ENCODE data around the gene PPP2R2B. TPM values are rescaled to one million over a fixed set of nuclear protein-coding genes. Genes with fewer than 3 reads are reported as not detected.

Gene PPP2R2B
- total RNA-seq, 1 donor from 2014 or later = 2.2 TPM

- no peak for DNase-seq
Observed at GRCh38 chr5:146888351-146888978, 9.9 kb upstream of the PPP2R2B start.

GRCh38 chr5:146884066-146884626 lies 5.6 kb upstream of the PPP2R2B start:
- DNase-seq = no peak

GRCh38 chr5:146883511-146883910 lies 5.0 kb upstream of the PPP2R2B start:
- no peak for DNase-seq

GRCh38 chr5:146880966-146881365 lies 2.4 kb upstream of the PPP2R2B start:
- DNase-seq = no peak

- DNase-seq = no peak
Observed at GRCh38 chr5:146877783-146878475, 628 bp downstream of the PPP2R2B start.

GRCh38 chr5:146877178-146877681 lies 1.3 kb downstream of the PPP2R2B start:
- DNase-seq = no peak

GRCh38 chr5:146873186-146873917 lies 5.2 kb downstream of the PPP2R2B start:
- DNase-seq = no peak

- DNase-seq = no peak
Observed at GRCh38 chr5:146872188-146872587, 6.4 kb downstream of the PPP2R2B start.

- DNase-seq = no peak
Observed at GRCh38 chr5:146867996-146868708, 10.4 kb downstream of the PPP2R2B start.

GRCh38 chr5:146866263-146866662 lies 12.3 kb downstream of the PPP2R2B start:
- no peak for DNase-seq

GRCh38 chr5:146862641-146863040 lies 15.9 kb downstream of the PPP2R2B start:
- DNase-seq = no peak

GRCh38 chr5:146860213-146860893 lies 18.2 kb downstream of the PPP2R2B start:
- no peak for DNase-seq

GRCh38 chr5:146852089-146852488 lies 26.5 kb downstream of the PPP2R2B start:
- no peak for DNase-seq

GRCh38 chr5:146851133-146851532 lies 27.4 kb downstream of the PPP2R2B start:
- DNase-seq = no peak

GRCh38 chr5:146849694-146850303 lies 28.8 kb downstream of the PPP2R2B start:
- DNase-seq = no peak

- DNase-seq = no peak
Observed at GRCh38 chr5:146848133-146848532, 30.4 kb downstream of the PPP2R2B start.

- DNase-seq = no peak
Observed at GRCh38 chr5:146840016-146840415, 38.5 kb downstream of the PPP2R2B start.

GRCh38 chr5:146836226-146836842 lies 42.2 kb downstream of the PPP2R2B start:
- no peak for DNase-seq

- no peak for DNase-seq
Observed at GRCh38 chr5:146832985-146833732, 45.4 kb downstream of the PPP2R2B start.

GRCh38 chr5:146828385-146828784 lies 50.2 kb downstream of the PPP2R2B start:
- no peak for DNase-seq
